ENCODE data around the gene SMIM14. TPM values are rescaled to one million over a fixed set of nuclear protein-coding genes. Genes with fewer than 3 reads are reported as not detected.

The SMIM14 gene
- total and polyA plus RNA-seq, 9 of the 15 experiments (the other 6 are each of a cell fraction or from before 2014, with no cell fraction given) = 0.98 to 3.7 (median 2.2) TPM

DNA sequence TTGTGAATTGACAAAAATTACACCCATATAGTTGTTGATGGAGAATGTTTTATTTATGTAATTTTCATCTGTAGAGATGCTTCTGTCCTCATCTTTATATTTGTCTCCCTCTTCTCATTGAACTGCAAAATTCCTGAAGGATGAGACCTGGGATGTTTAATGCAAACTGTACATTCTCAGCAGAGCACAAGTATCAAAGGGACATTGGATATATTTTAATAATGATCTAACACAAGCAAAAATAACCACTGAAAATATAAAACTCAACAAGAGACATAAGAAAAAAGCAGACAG lies 140.0 kb downstream of the SMIM14 start:
- FAIRE-seq = no peak

DNA sequence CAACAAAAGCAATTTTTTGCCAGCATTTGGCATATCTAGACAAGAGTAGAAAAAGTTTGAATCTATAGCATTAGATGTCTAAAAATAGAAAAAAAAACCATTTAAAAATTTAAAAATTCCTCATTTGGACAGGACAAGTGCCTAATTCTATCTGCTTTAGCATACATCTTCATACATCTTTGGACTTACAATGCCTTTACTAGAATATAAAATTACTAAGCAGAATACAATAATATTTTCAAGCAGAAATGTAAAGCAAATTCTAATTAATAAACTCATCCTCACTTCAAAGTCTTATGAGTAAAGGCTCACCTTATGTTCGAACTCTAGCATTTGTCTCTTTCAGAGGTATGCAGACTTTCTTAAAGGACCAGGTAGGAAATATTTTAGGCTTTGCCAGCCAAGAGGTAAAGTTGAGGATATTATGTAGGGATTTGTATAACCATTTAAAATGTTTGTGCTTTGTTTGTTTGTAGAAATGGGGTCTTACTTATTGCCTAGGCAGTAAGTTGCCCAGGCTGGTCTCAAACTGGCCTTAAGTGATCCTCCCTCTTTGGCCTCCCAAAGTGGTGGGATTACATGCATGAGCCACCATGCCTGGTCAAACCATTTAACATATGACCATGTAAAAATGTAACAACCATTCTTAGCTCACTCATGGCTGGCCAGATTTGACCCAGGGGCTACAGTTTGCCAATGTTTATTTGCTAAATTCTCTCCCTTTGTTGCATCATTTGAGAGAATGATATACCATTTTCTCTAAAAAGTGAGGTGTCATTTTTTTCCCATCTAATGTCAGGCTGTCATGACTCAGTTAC lies 140.5 kb downstream of the SMIM14 start:
- intact Hi-C loops (cut with micrococcal nuclease) = no loop called here
- POLR2A ChIA-PET = interaction anchor here (1.4 kb wide), 1 partner anchor 16 kb away, joined by 3 read pairs; no protein-coding TSS in a partner anchor
- H3K79me2 ChIP-seq (ENCODE audit: control insufficient read depth, insufficient read depth, low read length) = no peaks in the 10 kb centered on the region
- no peaks in the 10 kb centered on the region for H3K9me1 ChIP-seq (ENCODE audit: control insufficient read depth, insufficient read depth, low read length)
- CTCF ChIA-PET (ENCODE audit: low intra/inter-chr PET ratio) = interaction anchor here (0.7 kb wide), 1 partner anchor 198 kb away, joined by 3 read pairs; no protein-coding TSS in a partner anchor
- 70% methylated on average over 1 of the region's 1 CpG for WGBS (ENCODE audit: insufficient coverage, low coverage, missing lambda C conversion rate)
- no TSS peak for BruUV-seq (replicated peaks)
- H3K4me1 ChIP-seq (replicated peaks in 1 of 2; ENCODE audit: control insufficient read depth in 2 of 2, insufficient read depth in 2 of 2, low read length in 2 of 2) = no peaks in the 10 kb centered on the region
- no peak overlapping the region for H3K27ac ChIP-seq (ENCODE audit: extremely low read depth, low read depth, low read length)
- in situ Hi-C loops (cut with MboI) = no loop called here
- no peak overlapping the region for H2AFZ ChIP-seq (ENCODE audit: low read depth, low read length)
- no peak for FAIRE-seq
- no peak overlapping the region for H3K4me3 ChIP-seq
- no peak for DNase-seq (ENCODE audit: extremely low read depth in 1 of 4, low spot score in 3 of 4)
- no peaks in the 10 kb centered on the region for H3K27me3 ChIP-seq (ENCODE audit: control insufficient read depth in 2 of 2, insufficient read depth in 2 of 2, low read length in 2 of 2)
- no peak overlapping the region for H3K9ac ChIP-seq (ENCODE audit: insufficient read depth in 1 of 2, low read depth in 2 of 2, low read length in 2 of 2)
- no peak for ATAC-seq
- no peaks in the 10 kb centered on the region for H3K9me3 ChIP-seq (replicated peaks; ENCODE audit: control insufficient read depth, insufficient read depth, low read depth, low read length)
- H3K4me2 ChIP-seq (ENCODE audit: insufficient read depth, low read length) = no peak overlapping the region
- no peaks in the 10 kb centered on the region for H4K20me1 ChIP-seq (replicated peaks; ENCODE audit: control insufficient read depth, insufficient read depth, low read length)
- peaks cover 18% of the 10 kb centered on the region; the same call in 1 of the 3 replicates for H3K36me3 ChIP-seq (ENCODE audit: control insufficient read depth, insufficient read depth, low read length)
- TF ChIP-seq PCBP1 (IDR thresholded peaks at IDR 0.05; ENCODE audit: low read depth, low read length, poor library complexity, severe bottlenecking) = no peak
- no peak for TF ChIP-seq ZNF57 (CRISPR knock-in tag; IDR thresholded peaks at IDR 0.05)
- TF ChIP-seq, protein P1, sequence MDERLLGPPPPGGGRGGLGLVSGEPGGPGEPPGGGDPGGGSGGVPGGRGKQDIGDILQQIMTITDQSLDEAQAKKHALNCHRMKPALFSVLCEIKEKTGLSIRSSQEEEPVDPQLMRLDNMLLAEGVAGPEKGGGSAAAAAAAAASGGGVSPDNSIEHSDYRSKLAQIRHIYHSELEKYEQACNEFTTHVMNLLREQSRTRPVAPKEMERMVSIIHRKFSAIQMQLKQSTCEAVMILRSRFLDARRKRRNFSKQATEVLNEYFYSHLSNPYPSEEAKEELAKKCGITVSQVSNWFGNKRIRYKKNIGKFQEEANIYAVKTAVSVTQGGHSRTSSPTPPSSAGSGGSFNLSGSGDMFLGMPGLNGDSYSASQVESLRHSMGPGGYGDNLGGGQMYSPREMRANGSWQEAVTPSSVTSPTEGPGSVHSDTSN (CRISPR knock-in tag; IDR thresholded peaks at IDR 0.05; ENCODE audit: low read depth) = no peak
- TF ChIP-seq, protein P1 (tag; conservative IDR thresholded peaks at IDR 0.05; ENCODE audit: low read depth) = peak; percentile 34; the same call in 1 of the 2 replicates
- TF ChIP-seq, protein P2, sequence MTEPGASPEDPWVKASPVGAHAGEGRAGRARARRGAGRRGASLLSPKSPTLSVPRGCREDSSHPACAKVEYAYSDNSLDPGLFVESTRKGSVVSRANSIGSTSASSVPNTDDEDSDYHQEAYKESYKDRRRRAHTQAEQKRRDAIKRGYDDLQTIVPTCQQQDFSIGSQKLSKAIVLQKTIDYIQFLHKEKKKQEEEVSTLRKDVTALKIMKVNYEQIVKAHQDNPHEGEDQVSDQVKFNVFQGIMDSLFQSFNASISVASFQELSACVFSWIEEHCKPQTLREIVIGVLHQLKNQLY (CRISPR knock-in tag; conservative IDR thresholded peaks at IDR 0.05) = no peak
- TF ChIP-seq POLR2AphosphoS2 (IDR thresholded peaks at IDR 0.05; ENCODE audit: low read length) = peak; percentile 37; the same call in 1 of the 2 replicates
- no peak for TF ChIP-seq BCOR (IDR thresholded peaks at IDR 0.05)
- 0 out of 2 replicates have a peak, but pooled peaks have one; percentile 28 for TF ChIP-seq MAFG (tag; conservative IDR thresholded peaks at IDR 0.05)
- TF ChIP-seq SMAD3 (CRISPR knock-in tag; conservative IDR thresholded peaks at IDR 0.05) = no peak
- TF ChIP-seq ZBTB7A (IDR thresholded peaks at IDR 0.05; ENCODE audit: borderline replicate concordance, control insufficient read depth, low read depth, low read length) = no peak
- TF ChIP-seq FOS (IDR thresholded peaks at IDR 0.05; ENCODE audit: extremely low read depth, insufficient read length) = no peak

More for the DNA sequence above, 140.0 kb downstream of the SMIM14 start:
- ATAC-seq = no peak
- ChIA-PET POLR2A (interaction anchor here (1.3 kb wide), 1 partner anchor 11 kb away, joined by 3 read pairs; no protein-coding TSS in a partner anchor), CTCF (ENCODE audit: low intra/inter-chr PET ratio) (no interaction called here)
- in situ Hi-C loops (cut with MboI) (no loop called here), intact Hi-C loops (cut with micrococcal nuclease) (no loop called here)
- Histone ChIP-seq H3K4me2 (ENCODE audit: insufficient read depth, low read length) (no peak overlapping the region), H3K4me3 (no peak overlapping the region), H3K36me3 (ENCODE audit: control insufficient read depth, insufficient read depth, low read length) (peaks cover 23% of the 10 kb centered on the region; the same call in 2 of the 3 replicates), H3K79me2 (ENCODE audit: control insufficient read depth, insufficient read depth, low read length) (no peaks in the 10 kb centered on the region), H3K27me3 (ENCODE audit: control insufficient read depth in 2 of 2, insufficient read depth in 2 of 2, low read length in 2 of 2) (no peaks in the 10 kb centered on the region), H2AFZ (ENCODE audit: low read depth, low read length) (no peak overlapping the region), H3K9me1 (ENCODE audit: control insufficient read depth, insufficient read depth, low read length) (no peaks in the 10 kb centered on the region), H3K9ac (ENCODE audit: insufficient read depth in 1 of 2, low read depth in 2 of 2, low read length in 2 of 2) (no peak overlapping the region), H4K20me1 (replicated peaks; ENCODE audit: control insufficient read depth, insufficient read depth, low read length) (no peaks in the 10 kb centered on the region), H3K27ac (ENCODE audit: extremely low read depth, low read depth, low read length) (no peak overlapping the region), H3K4me1 (replicated peaks in 1 of 2; ENCODE audit: control insufficient read depth in 2 of 2, insufficient read depth in 2 of 2, low read length in 2 of 2) (no peaks in the 10 kb centered on the region), H3K9me3 (replicated peaks; ENCODE audit: control insufficient read depth, insufficient read depth, low read depth, low read length) (no peaks in the 10 kb centered on the region)
- TF ChIP-seq BACH1 (tag; IDR thresholded peaks at IDR 0.05) (0 out of 2 replicates have a peak, but pooled peaks have one; percentile 14), FOXK1 (CRISPR knock-in tag; IDR thresholded peaks at IDR 0.05; ENCODE audit: borderline replicate concordance) (no peak)
- no TSS peak for BruUV-seq (replicated peaks)
- DNase-seq (ENCODE audit: extremely low read depth in 1 of 4, low spot score in 3 of 4) = no peak

All from K562 (cell line).